SK-N-SH (cell line): ENCODE measurements around the gene KANTR. TPM values are rescaled to one million over a fixed set of nuclear protein-coding genes. Genes with fewer than 3 reads are reported as not detected.

ENCODE experiments used
- CTCF ChIA-PET: fragments of 300-600, 350-600 bp; formaldehyde crosslinking; extraction: SDS; loops from one replicate; lab custom pipeline; 2021; lab: Yijun Ruan, JAX
- POLR2A ChIA-PET: fragments of 350-600 bp; sonication (Branson Sonifier 250); formaldehyde crosslinking; extraction: SDS; loops from one replicate; lab custom pipeline; 2020; ENCODE audit warnings: antibody characterized with exemption, inconsistent platforms; lab: Yijun Ruan, JAX
- DNase-seq: peaks from one replicate; pipeline ENCODE4 v3.0.0; 2012
- H2AFZ ChIP-seq: fragments of 200-600 bp; sonication (generic); 2 replicates; pipeline ENCODE4 v1.8.1; 2016; ENCODE audit warnings: antibody characterized with exemption, mild to moderate bottlenecking, low read depth
- H3F3A ChIP-seq: fragments of 200-600 bp; sonication (generic); replicated peaks from 2 replicates; pipeline ENCODE3; 2016; ENCODE audit warnings: antibody characterized with exemption, mild to moderate bottlenecking; ENCODE audit not compliant: insufficient read depth
- H3K27ac ChIP-seq, 2 experiments: fragments of 200-500 bp in 1 of 2; fragments of 200-600 bp in 1 of 2; sonication (Bioruptor generic) in 1 of 2; sonication (generic), shearing (Covaris generic) in 1 of 2; 2 replicates each; pipeline versions ENCODE4 v1.5.1 to v1.6.1; 2014 to 2016; ENCODE audit warnings: low read depth in 2 of 2, inconsistent platforms in 1 of 2, low read length in 1 of 2, mild to moderate bottlenecking in 1 of 2, mixed read lengths in 1 of 2
- H3K27me3 ChIP-seq: fragments of 200-600 bp; sonication (generic), shearing (Covaris generic); 2 replicates; pipeline ENCODE4 v1.6.1; 2016; ENCODE audit warnings: mixed run types; ENCODE audit not compliant: insufficient read depth
- H3K36me3 ChIP-seq, 2 experiments: fragments of 200-500 bp in 1 of 2; fragments of 200-600 bp in 1 of 2; sonication (Bioruptor generic) in 1 of 2; sonication (generic) in 1 of 2; replicated peaks in 1 of 2; 2 replicates each; pipeline versions ENCODE3 to v1.5.1; 2014 to 2016; ENCODE audit warnings: low read length in 1 of 2, mild to moderate bottlenecking in 1 of 2; ENCODE audit not compliant: insufficient read depth in 2 of 2, control insufficient read depth in 1 of 2
- H3K4me1 ChIP-seq, 2 experiments: fragments of 200-500 bp in 1 of 2; fragments of 200-600 bp in 1 of 2; sonication (Bioruptor generic) in 1 of 2; sonication (generic), shearing (Covaris generic) in 1 of 2; 2 replicates each; pipeline versions ENCODE4 v1.5.1 to v1.6.1; 2014 to 2016; ENCODE audit warnings: low read depth in 1 of 2, low read length in 1 of 2, mixed run types in 1 of 2; ENCODE audit not compliant: insufficient read depth in 2 of 2, control insufficient read depth in 1 of 2
- H3K4me2 ChIP-seq: fragments of 200-600 bp; sonication (generic), shearing (Covaris generic); 2 replicates; pipeline ENCODE4 v1.6.1; 2017; ENCODE audit warnings: mixed run types
- H3K4me3 ChIP-seq, 2 experiments: fragments of 200-500 bp in 1 of 2; fragments of 200-600 bp in 1 of 2; sonication (Bioruptor generic) in 1 of 2; sonication (generic), shearing (Covaris generic) in 1 of 2; 2 replicates each; pipeline versions ENCODE4 v1.5.1 to v1.8.1; 2014 to 2016; ENCODE audit warnings: low read depth in 2 of 2, inconsistent platforms in 1 of 2, low read length in 1 of 2, mild to moderate bottlenecking in 1 of 2, mixed read lengths in 1 of 2, moderate library complexity in 1 of 2
- H3K79me2 ChIP-seq: fragments of 200-600 bp; sonication (generic); 2 replicates; pipeline ENCODE4 v1.8.1; 2017; ENCODE audit warnings: mild to moderate bottlenecking; ENCODE audit not compliant: insufficient read depth
- H3K9ac ChIP-seq: fragments of 200-600 bp; sonication (generic); 2 replicates; pipeline ENCODE4 v1.6.1; 2017; ENCODE audit warnings: mixed run types
- H3K9me2 ChIP-seq: fragments of 200-600 bp; sonication (generic); 2 replicates; pipeline ENCODE4 v1.6.1; 2017; ENCODE audit warnings: mixed run types
- H3K9me3 ChIP-seq: fragments of 200-600 bp; sonication (generic); 2 replicates; pipeline ENCODE4 v1.6.1; 2017; ENCODE audit warnings: mixed run types, mild to moderate bottlenecking, moderate library complexity
- H4K20me1 ChIP-seq: fragments of 200-600 bp; sonication (generic); 2 replicates; pipeline ENCODE4 v1.6.1; 2017; ENCODE audit warnings: mild to moderate bottlenecking, mixed run types; ENCODE audit not compliant: insufficient read depth
- CHD2 ChIP-seq: fragments of 150-350 bp; IDR thresholded peaks from 2 replicates; pipeline ENCODE4 v1.6.1; 2018; ENCODE audit warnings: low read length; ENCODE audit not compliant: partially characterized antibody
- ELF1 ChIP-seq: IDR thresholded peaks from 2 replicates; pipeline ENCODE4 v1.4.0; 2012
- EZH2phosphoT487 ChIP-seq: fragments of 200-600 bp; sonication (generic); IDR thresholded peaks from 2 replicates; pipeline ENCODE4 v1.6.1; 2017; ENCODE audit warnings: low read depth, mixed run types, mild to moderate bottlenecking, antibody characterized with exemption, moderate library complexity, borderline replicate concordance
- FOXM1 ChIP-seq: IDR thresholded peaks from 2 replicates; pipeline ENCODE4 v1.4.0; 2012; ENCODE audit warnings: low read depth, mild to moderate bottlenecking
- GABPA ChIP-seq: IDR thresholded peaks from 2 replicates; pipeline ENCODE4 v1.4.0; 2012; ENCODE audit warnings: low read depth, mild to moderate bottlenecking
- GATA2 ChIP-seq: sonication (generic); formaldehyde crosslinking; IDR thresholded peaks from 2 replicates; pipeline ENCODE4 v1.5.0; 2020; ENCODE audit warnings: mild to moderate bottlenecking, missing genetic modification reagents
- IRF3 ChIP-seq: fragments of 150-350 bp; IDR thresholded peaks from 2 replicates; pipeline ENCODE4 v1.6.1; 2016; ENCODE audit warnings: mild to moderate bottlenecking, low read depth, low read length
- RCOR1 ChIP-seq: fragments of 150-350 bp; IDR thresholded peaks from 2 replicates; pipeline ENCODE4 v1.6.1; 2017; ENCODE audit warnings: antibody characterized with exemption, low read length
- REST ChIP-seq: IDR thresholded peaks from 2 replicates; pipeline ENCODE4 v1.6.1; 2012; ENCODE audit warnings: mild to moderate bottlenecking, low read depth, low read length, moderate library complexity
- RFX5 ChIP-seq: IDR thresholded peaks from 2 replicates; pipeline ENCODE4 v1.6.1; 2012; ENCODE audit warnings: mild to moderate bottlenecking, improper control_type of control experiment, low read length
- RXRA ChIP-seq: IDR thresholded peaks from 2 replicates; pipeline ENCODE4 v1.4.0; 2012; ENCODE audit warnings: low read depth, mild to moderate bottlenecking, borderline replicate concordance
- SIN3A ChIP-seq: IDR thresholded peaks from 2 replicates; pipeline ENCODE4 v1.6.1; 2012; ENCODE audit warnings: low read depth, mild to moderate bottlenecking, low read length, moderate library complexity, borderline replicate concordance
- SMC3 ChIP-seq: IDR thresholded peaks from 2 replicates; pipeline ENCODE4 v1.6.1; 2012; ENCODE audit warnings: low read depth, low read length, improper control_type of control experiment
- YY1 ChIP-seq: IDR thresholded peaks from 2 replicates; pipeline ENCODE4 v1.4.0; 2012; ENCODE audit warnings: low read depth, mild to moderate bottlenecking
- WGBS: methylation state at CpG from one replicate; pipeline ENCODE4 v1.1.6; 2017; ENCODE audit warnings: low lambda C conversion rate; 5-methylcytosine and 5-hydroxymethylcytosine counted together
- polyA plus RNA-seq, 3 experiments: library from polyadenylated mRNA; depleted of rRNA; stranded (reverse); fragments of >200 nt; gene quantifications; 2 replicates each; pipeline ENCODE4 v1.2.3, GENCODE V29; 2012

KANTR gene
- polyA plus RNA-seq, 1 of the 3 experiments (the other 2 are of a cell fraction), result 2.1 TPM

GRCh38 chrX:53089925-53090324, 4.0 kb upstream of the KANTR start:
- Histone ChIP-seq H3K27ac (no peak overlapping the region), H3F3A (peaks cover 12% of the 10 kb centered on the region), H3K9ac (no peak overlapping the region), H4K20me1 (no peaks in the 10 kb centered on the region), H3K4me3 (no peak overlapping the region), H3K27me3 (no peaks in the 10 kb centered on the region; the same call in 1 of the 2 replicates), H3K4me1 (peaks cover 0 to 9% of the 10 kb centered on the region in 2 experiments; a peak in 1 of 4 replicates), H3K36me3 (peaks cover 0 to 10% of the 10 kb centered on the region in 2 experiments), H3K4me2 (no peak overlapping the region), H3K9me3 (no peaks in the 10 kb centered on the region), H3K9me2 (no peaks in the 10 kb centered on the region), H3K79me2 (no peaks in the 10 kb centered on the region), H2AFZ (no peak overlapping the region)
- ChIA-PET POLR2A (interaction anchor here (1.6 kb wide), 1 partner anchor 17 kb away, joined by 5 read pairs; no protein-coding TSS in a partner anchor), CTCF (interaction anchor here (0.7 to 6.0 kb wide), 6 partner anchors 10 to 43 kb away, joined by 3 to 41 read pairs (median 4); no protein-coding TSS in a partner anchor)
- WGBS, result 52% methylated on average over 2 of the region's 2 CpGs
- no peak for DNase-seq
- no peak for TF ChIP-seq CHD2
- TF ChIP-seq ELF1, result no peak
- no peak for TF ChIP-seq YY1
- TF ChIP-seq FOXM1, result no peak
- no peak for TF ChIP-seq GATA2 (CRISPR knock-in tag)
- TF ChIP-seq GABPA, result no peak
- no peak for TF ChIP-seq RCOR1
- no peak for TF ChIP-seq SMC3
- TF ChIP-seq IRF3, result no peak
- TF ChIP-seq RXRA, result no peak
- no peak for TF ChIP-seq REST
- no peak for TF ChIP-seq RFX5
- no peak for TF ChIP-seq EZH2phosphoT487
- TF ChIP-seq SIN3A, result no peak
